T-cell (primary cell): ENCODE data around the gene TXK. TPM values are rescaled to one million over a fixed set of nuclear protein-coding genes. Genes with fewer than 3 reads are reported as not detected.

Experiments used
- ATAC-seq, 4 experiments: fragments of 200-7000 bp in 3 of 4; fragments of 150-1000 bp in 1 of 4; cut with Tn5 transposase; replicated peaks in 1 of 4; 1 replicate in 3 of 4; 2 replicates in 1 of 4; pipeline ENCODE4 v1.10.0; 2021; ENCODE audit warnings: moderate library complexity in 3 of 4, mild to moderate bottlenecking in 2 of 4, moderate number of reproducible peaks in 1 of 4
- CTCF ChIA-PET, 2 donors: fragments of 300-600 bp; sonication (Branson Sonifier 250); formaldehyde crosslinking; loops; one replicate each; lab custom pipeline; 2022; ENCODE audit warnings: antibody characterized with exemption in 2 of 2; lab: Charles Lee
- POLR2A ChIA-PET, 2 donors: fragments of 300-600 bp; sonication (Branson Sonifier 250); formaldehyde crosslinking; loops; one replicate each; lab custom pipeline; 2022; ENCODE audit warnings: antibody characterized with exemption in 2 of 2; lab: Charles Lee
- DNase-seq, 35 experiments: peaks; one replicate each; pipeline versions ENCODE4 v3.0.0 to v3.0.0-alpha.2; 2013 to 2023
- H3K27ac ChIP-seq: one replicate; pipeline ENCODE4 v1.5.1; 2013; ENCODE audit warnings: low read length
- H3K27me3 ChIP-seq, 2 experiments: replicated peaks in 1 of 2; 1 replicate in 1 of 2; 2 replicates in 1 of 2; pipeline versions ENCODE4 v1.6.1 to v1.7.0; 2013; ENCODE audit warnings: low read length in 1 of 2, mixed read lengths in 1 of 2; ENCODE audit not compliant: control insufficient read depth in 2 of 2, insufficient read depth in 2 of 2; ENCODE audit errors: extremely low read depth in 1 of 2
- H3K36me3 ChIP-seq, 2 donors: 1 replicate in 1 of 2; 2 replicates in 1 of 2; pipeline versions ENCODE4 v1.6.1 to v1.7.0; 2013; ENCODE audit warnings: low read length in 1 of 2; ENCODE audit not compliant: control insufficient read depth in 2 of 2, insufficient read depth in 1 of 2; ENCODE audit errors: extremely low read depth in 1 of 2
- H3K4me1 ChIP-seq, 2 experiments: 1 replicate in 1 of 2; 2 replicates in 1 of 2; pipeline versions ENCODE4 v1.6.1 to v1.7.0; 2013; ENCODE audit warnings: low read length in 2 of 2, mixed read lengths in 1 of 2; ENCODE audit not compliant: insufficient read depth in 2 of 2, control insufficient read depth in 1 of 2; ENCODE audit errors: extremely low read depth in 1 of 2
- H3K4me3 ChIP-seq, 2 donors: 1 replicate in 1 of 2; 2 replicates in 1 of 2; pipeline versions ENCODE4 v1.5.1 to v1.7.0; 2013; ENCODE audit warnings: mild to moderate bottlenecking in 2 of 2, low read length in 1 of 2, moderate library complexity in 1 of 2; ENCODE audit not compliant: control insufficient read depth in 1 of 2; ENCODE audit errors: extremely low read depth in 1 of 2
- H3K9me3 ChIP-seq: 2 replicates; pipeline ENCODE4 v1.7.0; 2013
- H3K27ac Mint-ChIP-seq, 2 donors: one replicate each; pipeline ENCODE4 v1.8.0; 2020 to 2021; ENCODE audit warnings: mild to moderate bottlenecking in 2 of 2, mixed read lengths in 2 of 2
- H3K27me3 Mint-ChIP-seq, 2 donors: one replicate each; pipeline ENCODE4 v1.8.0; 2021 to 2022; ENCODE audit warnings: mixed read lengths in 2 of 2
- H3K36me3 Mint-ChIP-seq: one replicate; pipeline ENCODE4 v1.8.0; 2021; ENCODE audit warnings: mixed read lengths
- H3K4me1 Mint-ChIP-seq, 3 donors: one replicate each; pipeline ENCODE4 v1.8.0; 2020 to 2022; ENCODE audit warnings: mixed read lengths in 3 of 3, mild to moderate bottlenecking in 1 of 3
- H3K4me3 Mint-ChIP-seq, 3 donors: one replicate each; pipeline ENCODE4 v1.8.0; 2020 to 2022; ENCODE audit warnings: mild to moderate bottlenecking in 3 of 3, mixed read lengths in 3 of 3, moderate library complexity in 3 of 3
- H3K9me3 Mint-ChIP-seq, 3 donors: one replicate each; pipeline ENCODE4 v1.8.0; 2020 to 2022; ENCODE audit warnings: mixed read lengths in 3 of 3
- WGBS: methylation state at CpG from one replicate; pipeline ENCODE4 v1.1.5; 2013; ENCODE audit warnings: missing lambda C conversion rate; ENCODE audit not compliant: insufficient coverage; 5-methylcytosine and 5-hydroxymethylcytosine counted together
- total RNA-seq, 35 experiments: library from RNA in 6 of 35; stranded (reverse) in 6 of 35; fragments of 120-200 nt in 1 of 35; gene quantifications; one replicate each; pipeline versions ENCODE4 v1.2.1 to v1.2.4 and lab custom pipeline; 2013 to 2026

TXK gene
- total RNA-seq, 5 donors from 2014 or later (not counting 1 experiment from before 2014, with no cell fraction given), result 55.3 to 161 (median 77.9) TPM

GRCh38 chr4:48126621-48127020 is 7.4 kb downstream of the TXK start:
- DNase-seq (no peak), ATAC-seq (no peak)
- no peak overlapping the region for H3K4me3 ChIP-seq
- Mint-ChIP-seq H3K27me3 (no peaks in the 10 kb centered on the region), H3K9me3 (no peaks in the 10 kb centered on the region), H3K27ac (peak overlapping the region; percentile 98 to 99), H3K4me1 (peaks cover 86 to 87% (median 87%) of the 10 kb centered on the region in 3 donors), H3K36me3 (peaks cover 13% of the 10 kb centered on the region), H3K4me3 (peak overlapping the region in 1 of 3 donors; percentile 88)
- no peaks in the 10 kb centered on the region for H3K9me3 ChIP-seq
- H3K27ac ChIP-seq, result peak overlapping the region; percentile 80
- peaks cover 2 to 6% of the 10 kb centered on the region in 2 donors for H3K36me3 ChIP-seq
- no peaks in the 10 kb centered on the region for H3K27me3 ChIP-seq
- ChIA-PET CTCF (interaction anchor here (0.8 to 4.2 kb wide), 7 partner anchors 8 to 17 kb away, joined by 3 to 77 read pairs (median 7); no protein-coding TSS in a partner anchor), POLR2A (interaction anchor here in 1 of 2 donors (0.6 to 1.5 kb wide), 2 partner anchors 12 to 239 kb away, joined by 3 to 8 read pairs; no protein-coding TSS in a partner anchor)
- H3K4me1 ChIP-seq, result peaks cover 71 to 73% of the 10 kb centered on the region in 2 experiments
- no CpG with 5 or more reads among the region's 1 CpG for WGBS

DNA sequence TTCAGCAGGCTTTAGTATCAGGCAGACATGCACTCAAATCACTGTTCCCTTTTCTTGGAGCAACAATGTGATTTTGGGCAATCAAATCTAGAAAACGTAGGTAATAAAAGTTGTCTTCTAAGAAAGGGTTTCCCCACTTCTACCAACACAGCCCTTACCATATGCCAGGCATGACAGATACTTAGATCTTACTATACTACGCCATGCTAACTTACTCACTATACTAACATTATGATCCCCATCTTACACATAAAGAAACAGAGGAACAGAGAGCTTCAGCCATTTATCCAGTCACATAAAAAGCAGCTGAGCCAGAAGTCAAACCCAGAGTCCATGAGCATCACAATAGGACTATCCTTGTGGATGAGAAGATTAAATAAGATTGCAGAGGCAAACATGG is 9.2 kb downstream of the TXK start:
- no peaks in the 10 kb centered on the region for H3K27me3 ChIP-seq
- H3K36me3 ChIP-seq, result peaks cover 0 to 2% of the 10 kb centered on the region in 2 donors
- POLR2A ChIA-PET, result interaction anchor here in 1 of 2 donors (1.1 kb wide), 1 partner anchor 10 kb away, joined by 4 read pairs; no protein-coding TSS in a partner anchor
- peak overlapping the region; percentile 98 to 99 for H3K27ac Mint-ChIP-seq
- DNase-seq, result no peak
- peaks cover 69 to 70% (median 70%) of the 10 kb centered on the region in 3 donors for H3K4me1 Mint-ChIP-seq
- H3K4me1 ChIP-seq, result peaks cover 56 to 62% of the 10 kb centered on the region in 2 experiments
- no peak for ATAC-seq
- no peaks in the 10 kb centered on the region for H3K9me3 ChIP-seq
- 80% methylated on average over 1 of the region's 2 CpGs for WGBS
- H3K4me3 Mint-ChIP-seq, result peak overlapping the region in 2 of 3 donors; percentile 21 to 88
- H3K27me3 Mint-ChIP-seq, result no peaks in the 10 kb centered on the region
- no peak overlapping the region for H3K27ac ChIP-seq
- H3K4me3 ChIP-seq, result no peak overlapping the region
- H3K9me3 Mint-ChIP-seq, result no peaks in the 10 kb centered on the region
- CTCF ChIA-PET, result interaction anchor here (1.1 to 2.0 kb wide), 7 partner anchors 8 to 34 kb away, joined by 3 to 8 read pairs (median 5); no protein-coding TSS in a partner anchor
- peaks cover 6% of the 10 kb centered on the region for H3K36me3 Mint-ChIP-seq

DNA sequence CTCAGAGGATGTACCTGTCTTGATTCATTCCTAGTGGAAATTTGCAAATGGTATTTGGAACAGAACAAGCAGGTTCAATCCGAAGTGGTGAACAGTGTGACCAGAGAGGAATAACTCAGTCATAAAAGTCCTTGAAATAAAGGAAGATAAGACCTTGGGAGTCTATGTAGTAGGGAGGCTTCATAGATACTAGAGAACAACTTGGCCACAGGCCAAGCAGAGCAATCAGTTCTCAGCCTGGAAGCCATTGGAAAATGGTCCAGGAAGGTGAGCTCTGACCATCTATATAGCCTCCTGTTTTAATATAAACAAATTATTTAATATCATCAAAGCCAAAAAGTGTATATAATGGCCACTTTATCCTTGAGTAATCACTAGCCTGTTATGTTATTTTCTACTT is 11.3 kb downstream of the TXK start:
- no peak overlapping the region for H3K27ac ChIP-seq
- no peak for DNase-seq
- no peak for ATAC-seq
- H3K4me3 ChIP-seq, result no peak overlapping the region
- Mint-ChIP-seq H3K4me3 (peak overlapping the region in 1 of 3 donors; percentile 88), H3K27me3 (no peaks in the 10 kb centered on the region), H3K9me3 (no peaks in the 10 kb centered on the region), H3K4me1 (peaks cover 69 to 70% (median 70%) of the 10 kb centered on the region in 3 donors), H3K27ac (no peak overlapping the region), H3K36me3 (peaks cover 10% of the 10 kb centered on the region)
- ChIA-PET CTCF (interaction anchor here in 1 of 2 donors (0.6 kb wide), 1 partner anchor 223 kb away, joined by 4 read pairs; no protein-coding TSS in a partner anchor), POLR2A (interaction anchor here (0.5 to 0.7 kb wide), 2 partner anchors 9 to 536 kb away, joined by 3 to 7 read pairs; no protein-coding TSS in a partner anchor)
- H3K4me1 ChIP-seq, result peaks cover 44 to 51% of the 10 kb centered on the region in 2 experiments
- H3K27me3 ChIP-seq, result no peaks in the 10 kb centered on the region
- H3K36me3 ChIP-seq, result peaks cover 2 to 11% of the 10 kb centered on the region in 2 donors
- 80% methylated on average over 1 of the region's 1 CpG for WGBS
- H3K9me3 ChIP-seq, result no peaks in the 10 kb centered on the region

- Mint-ChIP-seq H3K9me3 (no peaks in the 10 kb centered on the region), H3K4me3 (no peak overlapping the region), H3K4me1 (peaks cover 69 to 70% (median 70%) of the 10 kb centered on the region in 3 donors), H3K27ac (no peak overlapping the region), H3K36me3 (peaks cover 15% of the 10 kb centered on the region), H3K27me3 (no peaks in the 10 kb centered on the region)
- no peak overlapping the region for H3K27ac ChIP-seq
- no peak overlapping the region for H3K4me3 ChIP-seq
- ChIA-PET POLR2A (no interaction called here), CTCF (interaction anchor here in 1 of 2 donors (0.6 kb wide), 1 partner anchor 34 kb away, joined by 3 read pairs; no protein-coding TSS in a partner anchor)
- DNase-seq, result no peak
- H3K36me3 ChIP-seq, result peaks cover 6 to 11% of the 10 kb centered on the region in 2 donors
- 92% methylated on average over 1 of the region's 2 CpGs for WGBS
- H3K27me3 ChIP-seq, result no peaks in the 10 kb centered on the region
- H3K4me1 ChIP-seq, result peaks cover 34 to 44% of the 10 kb centered on the region in 2 experiments
- ATAC-seq, result no peak
- no peaks in the 10 kb centered on the region for H3K9me3 ChIP-seq
Observed at GRCh38 chr4:48121180-48121579, 12.9 kb downstream of the TXK start.

- H3K27ac Mint-ChIP-seq, result no peak overlapping the region
- POLR2A ChIA-PET, result interaction anchor here in 1 of 2 donors (0.7 kb wide), 1 partner anchor 102 kb away, joined by 3 read pairs; no protein-coding TSS in a partner anchor
Observed at GRCh38 chr4:48120132-48120531, 13.9 kb downstream of the TXK start.

DNA sequence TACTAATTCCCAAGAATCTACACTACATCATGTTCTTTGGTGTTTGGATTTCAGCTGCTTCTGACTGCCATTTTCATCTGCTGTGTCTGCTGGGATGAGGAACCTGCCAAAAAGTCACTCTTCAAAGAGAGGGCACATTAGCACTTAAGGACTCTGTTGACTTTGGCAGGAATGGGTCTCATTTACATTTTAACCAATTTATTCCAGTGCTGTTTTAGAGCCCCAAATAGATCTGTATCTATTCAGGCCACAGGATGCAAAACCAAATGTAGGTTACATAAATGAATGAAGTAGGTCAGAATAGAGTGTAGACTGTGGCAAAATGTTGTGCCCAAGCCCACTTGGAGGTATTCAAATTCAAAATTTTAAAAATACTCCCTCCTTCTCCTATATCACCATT is 14.4 kb downstream of the TXK start:
- Mint-ChIP-seq H3K4me3 (peak overlapping the region in 2 of 3 donors; percentile 6 to 48), H3K27me3 (no peaks in the 10 kb centered on the region), H3K36me3 (peaks cover 18% of the 10 kb centered on the region), H3K4me1 (peaks cover 62 to 67% (median 62%) of the 10 kb centered on the region in 3 donors), H3K27ac (peak overlapping the region; percentile 24 to 74), H3K9me3 (no peaks in the 10 kb centered on the region)
- H3K27ac ChIP-seq, result no peak overlapping the region
- no peaks in the 10 kb centered on the region for H3K27me3 ChIP-seq
- ChIA-PET CTCF (interaction anchor here (0.9 to 2.3 kb wide), 3 partner anchors 10 to 19 kb away, joined by 4 to 6 read pairs (median 5); no protein-coding TSS in a partner anchor), POLR2A (interaction anchor here in 1 of 2 donors (0.7 kb wide), 1 partner anchor 102 kb away, joined by 3 read pairs; no protein-coding TSS in a partner anchor)
- no peaks in the 10 kb centered on the region for H3K9me3 ChIP-seq
- H3K4me1 ChIP-seq, result peaks cover 24 to 35% of the 10 kb centered on the region in 2 experiments
- DNase-seq (no peak), ATAC-seq (no peak)
- no peak overlapping the region for H3K4me3 ChIP-seq
- peaks cover 6 to 11% of the 10 kb centered on the region in 2 donors for H3K36me3 ChIP-seq

More at GRCh38 chr4:48120132-48120531, 13.9 kb downstream of the TXK start:
- no peak for DNase-seq
- Mint-ChIP-seq H3K4me3 (no peak overlapping the region), H3K9me3 (no peaks in the 10 kb centered on the region), H3K4me1 (peaks cover 64 to 67% (median 65%) of the 10 kb centered on the region in 3 donors), H3K36me3 (peaks cover 17% of the 10 kb centered on the region), H3K27me3 (no peaks in the 10 kb centered on the region)
- CTCF ChIA-PET, result interaction anchor here in 1 of 2 donors (0.9 to 1.1 kb wide), 2 partner anchors 9 to 18 kb away, joined by 4 to 5 read pairs; no protein-coding TSS in a partner anchor
- Histone ChIP-seq H3K36me3 (peaks cover 6 to 11% of the 10 kb centered on the region in 2 donors), H3K27ac (no peak overlapping the region), H3K4me1 (peaks cover 25 to 36% of the 10 kb centered on the region in 2 experiments), H3K9me3 (no peaks in the 10 kb centered on the region), H3K27me3 (no peaks in the 10 kb centered on the region), H3K4me3 (no peak overlapping the region)
- no peak for ATAC-seq
- no CpG with 5 or more reads among the region's 13 CpGs for WGBS
